Frontal cortex (tissue), 1 donor: ENCODE results near the gene HACD3. TPM values are rescaled to one million over a fixed set of nuclear protein-coding genes. Genes with fewer than 3 reads are reported as not detected.

Experiments used
- small RNA-seq: library from RNA; depleted of rRNA; stranded (forward); fragments of <200 nt; gene quantifications from one replicate; pipeline ENCODE3, GENCODE V24; 2014
- total RNA-seq: library from RNA; depleted of rRNA; stranded (reverse); fragments of >200 nt; gene quantifications from one replicate; pipeline ENCODE4 v1.2.3, GENCODE V29; 2014

HACD3 gene
- total RNA-seq, 1 donor from 2014 or later = 128 TPM

Small RNAs within 50 kb of the gene (small RNA-seq; reads per million reads assigned to genes)
- not detected for gene RF00019
- gene RNU6-19P = not detected

Other genes starting within 250 kb of the HACD3 start
- 8.6 TPM for gene PARP16, start 243.6 kb upstream of the HACD3 start, total RNA-seq
- gene RNU5A-1, start 234.4 kb upstream of the HACD3 start, total RNA-seq = not detected
- gene RNU5B-1, start 225.8 kb upstream of the HACD3 start, total RNA-seq = not detected
- gene IGDCC3, start 152.5 kb upstream of the HACD3 start, total RNA-seq = 6.9 TPM
- gene IGDCC4, start 107.5 kb upstream of the HACD3 start, total RNA-seq = 6.9 TPM
- gene DPP8, start 12.8 kb upstream of the HACD3 start, total RNA-seq = 87.2 TPM
- 17.5 TPM for gene INTS14, start 80.7 kb downstream of the HACD3 start, total RNA-seq
- 1.6 TPM for gene SLC24A1, start 91.5 kb downstream of the HACD3 start, total RNA-seq